K562 (cell line): ENCODE measurements around the gene ZNF749. TPM values are rescaled to one million over a fixed set of nuclear protein-coding genes. Genes with fewer than 3 reads are reported as not detected.

Experiments
- CBX8 ChIP-seq: fragments of 200-600 bp; sonication (generic); IDR thresholded peaks from 2 replicates; pipeline ENCODE4 v1.6.1; 2012; ENCODE audit warnings: borderline replicate concordance, mixed run types, low read depth, mild to moderate bottlenecking, moderate library complexity, mixed read lengths, low read length, control low read depth, inconsistent platforms; ENCODE audit not compliant: poor library complexity, severe bottlenecking; ENCODE audit errors: extremely low read depth
- CEBPG ChIP-seq, 3 experiments: fragments of 200-800 bp in 1 of 3; sonication (Bioruptor generic) in 1 of 3; sonication (generic) in 1 of 3; formaldehyde crosslinking in 1 of 3; IDR thresholded peaks in 2 of 3; conservative IDR thresholded peaks in 1 of 3; 2 replicates each; pipeline versions ENCODE4 v1.6.1 to v1.8.0; 2016 to 2022; ENCODE audit warnings: missing compliant biosample characterization in 2 of 3, missing genetic modification characterization in 2 of 3, mild to moderate bottlenecking in 1 of 3, missing genetic modification reagents in 1 of 3
- COPS2 ChIP-seq: fragments of 450-650 bp; conservative IDR thresholded peaks from 2 replicates; pipeline ENCODE4 v1.6.1; 2016; ENCODE audit warnings: mild to moderate bottlenecking, moderate library complexity
- DDX20 ChIP-seq: fragments of 450-650 bp; IDR thresholded peaks from 2 replicates; pipeline ENCODE4 v1.6.1; 2016; ENCODE audit warnings: missing genetic modification characterization, low read depth, mild to moderate bottlenecking, missing compliant biosample characterization, moderate library complexity
- E2F5 ChIP-seq: sonication (generic); formaldehyde crosslinking; IDR thresholded peaks from 2 replicates; pipeline ENCODE4 v1.8.0; 2022; ENCODE audit warnings: mild to moderate bottlenecking, missing genetic modification reagents
- ELF2 ChIP-seq: fragments of 250-450 bp; sonication (Bioruptor Pico); IDR thresholded peaks from 2 replicates; pipeline ENCODE4 v1.5.0; 2021; ENCODE audit warnings: mild to moderate bottlenecking
- ZFX ChIP-seq: sonication (generic); formaldehyde crosslinking; IDR thresholded peaks from 2 replicates; pipeline ENCODE4 v1.8.0; 2022; ENCODE audit warnings: mild to moderate bottlenecking, missing genetic modification reagents, moderate library complexity
- ZNF644 ChIP-seq: fragments of 200-800 bp; sonication (Bioruptor generic); IDR thresholded peaks from 2 replicates; pipeline ENCODE4 v1.6.1; 2016; ENCODE audit warnings: low read depth, missing genetic modification characterization, missing compliant biosample characterization
- ZNF77 ChIP-seq: fragments of 250-450 bp; sonication (Bioruptor Pico); IDR thresholded peaks from 2 replicates; pipeline ENCODE4 v1.5.0; 2020
- polyA plus RNA-seq, 8 experiments: library from polyadenylated mRNA; depleted of rRNA in 4 of 8; stranded (reverse) in 5 of 8; unstranded in 3 of 8; fragments of >200 nt; fragmentation: Nextera tagmentation in 2 of 8; fragmentation: Illumina TruSeq in 1 of 8; extraction: Ambion mirVana in 2 of 8; extraction: Trizol in 1 of 8; gene quantifications; 2 replicates each; pipeline versions ENCODE4 v1.2.1 to v1.2.3, GENCODE V29; 2011 to 2014; ENCODE audit warnings: inconsistent platforms in 1 of 8, missing spikeins in 1 of 8
- total RNA-seq, 7 experiments: library from RNA; depleted of rRNA in 6 of 7; stranded (reverse); fragments of >200 nt in 6 of 7; fragmentation: Illumina TruSeq in 2 of 7; extraction: Trizol in 2 of 7; gene quantifications; 2 replicates each; pipeline versions ENCODE4 v1.2.1 to v1.2.3, GENCODE V29; 2011 to 2021; ENCODE audit warnings: low replicate concordance in 1 of 7

The ZNF749 gene
- total and polyA plus RNA-seq, 9 of the 15 experiments (the other 6 are each of a cell fraction or from before 2014, with no cell fraction given): 5.3 to 33.2 (median 15.0) TPM

GRCh38 chr19:57389194-57389729, 45.9 kb upstream of the ZNF749 start (continued):
- TF ChIP-seq CEBPG (CRISPR knock-in tag; IDR thresholded peaks at IDR 0.05): no peak
- TF ChIP-seq CEBPG (tag; conservative IDR thresholded peaks at IDR 0.05 in 1 of 2, IDR thresholded peaks at IDR 0.05 in 1 of 2): no peak
- TF ChIP-seq ZNF77 (CRISPR knock-in tag): no peak
- TF ChIP-seq E2F5 (CRISPR knock-in tag): no peak
- TF ChIP-seq ELF2 (CRISPR knock-in tag): no peak
- no peak for TF ChIP-seq DDX20 (tag)
- TF ChIP-seq CBX8: no peak
- no peak for TF ChIP-seq ZNF644 (tag)
- no peak for TF ChIP-seq ZFX (CRISPR knock-in tag)
- TF ChIP-seq COPS2: no peak
